ENCODE data around the gene NEDD4L. TPM values are rescaled to one million over a fixed set of nuclear protein-coding genes. Genes with fewer than 3 reads are reported as not detected.
A peak's percentile ranks its signal among the peaks of the same experiment; 100 is the strongest.
"Not testable (repeated sequence)": the region's sequence is repeated elsewhere in the genome, so short reads cannot be mapped to it uniquely, and the experiment has no call there.

The NEDD4L gene
- polyA plus RNA-seq, 3 donors: 117 to 129 (median 122) TPM

DNA sequence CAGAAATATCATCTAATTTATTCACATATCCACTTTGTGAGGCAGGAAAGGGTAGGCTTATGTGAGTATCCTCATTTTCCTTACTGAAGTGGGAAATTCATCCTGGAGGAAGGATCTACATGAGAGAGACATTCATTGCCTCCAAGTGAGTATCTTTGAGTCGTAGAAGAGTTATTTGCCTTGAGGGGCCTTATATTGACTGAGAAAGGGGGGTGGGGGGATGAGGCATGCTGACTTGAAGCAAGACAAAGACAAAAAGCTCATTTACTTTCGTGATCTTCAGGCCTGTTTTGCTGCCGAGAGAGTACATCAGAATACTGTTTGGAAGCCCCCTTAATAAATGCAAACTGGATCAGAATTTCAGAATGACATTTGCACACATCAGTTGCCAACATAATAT, 17.6 kb upstream of the NEDD4L start:
- no peak for DNase-seq (ENCODE audit: low read depth in 3 of 3, low spot score in 2 of 3)

DNA sequence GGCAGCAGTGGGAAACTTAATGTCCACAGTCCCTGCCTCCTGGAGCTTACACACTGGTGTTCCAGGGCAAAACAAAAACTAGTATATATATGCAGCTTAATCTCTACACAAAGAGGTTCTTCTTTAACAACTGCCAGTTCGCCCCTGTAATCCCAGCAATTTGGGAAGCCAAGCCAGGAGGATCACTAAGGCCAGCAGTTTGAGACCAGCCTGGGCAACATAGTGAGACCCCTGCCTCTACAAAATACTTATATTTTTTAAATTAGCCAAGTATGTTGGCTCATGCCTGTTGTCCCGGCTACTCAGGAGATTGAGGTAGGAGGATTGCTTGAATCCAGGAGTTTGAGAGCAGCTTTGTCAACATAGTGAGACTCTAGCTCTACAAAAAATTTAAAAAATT, 17.2 kb upstream of the NEDD4L start:
- no peak for DNase-seq (ENCODE audit: low read depth in 3 of 3, low spot score in 2 of 3)

- no peak for DNase-seq (ENCODE audit: low read depth in 3 of 3, low spot score in 2 of 3)
These were observed 16.7 kb upstream of the NEDD4L start for GRCh38 chr18:58027341-58027740.

DNA sequence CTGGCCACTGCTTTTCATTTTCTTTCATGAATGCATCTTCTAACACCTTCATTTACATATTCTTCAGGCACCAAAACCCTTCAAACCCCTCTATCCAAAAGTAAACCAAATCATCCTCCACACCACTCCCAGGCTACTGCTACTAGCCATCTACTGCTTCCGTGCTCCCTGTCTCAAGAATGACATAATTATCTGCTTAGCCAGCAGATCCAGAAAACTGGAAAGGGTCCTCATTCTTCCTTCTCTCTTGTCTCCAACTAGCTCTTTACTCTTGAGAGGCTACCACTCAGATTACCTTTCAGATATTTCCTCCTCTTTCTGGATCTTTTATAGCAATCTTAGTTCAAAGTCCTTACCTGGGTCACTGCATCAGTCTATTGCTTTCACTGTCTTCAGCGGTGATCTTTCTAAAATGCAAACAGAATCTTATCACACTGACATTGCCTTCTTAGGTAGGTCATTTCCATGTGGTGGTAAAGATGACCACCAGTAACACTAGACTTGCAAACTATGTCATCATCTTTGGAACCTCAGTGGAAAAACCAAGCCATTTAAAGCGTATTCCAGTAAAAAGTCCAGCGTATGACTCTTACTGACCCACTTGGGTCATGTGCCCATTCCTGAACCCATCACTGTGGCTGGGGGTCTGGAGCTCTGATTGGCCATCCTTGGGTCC, 15.8 kb upstream of the NEDD4L start:
- no peak for DNase-seq (ENCODE audit: low read depth in 3 of 3, low spot score in 2 of 3)

DNA sequence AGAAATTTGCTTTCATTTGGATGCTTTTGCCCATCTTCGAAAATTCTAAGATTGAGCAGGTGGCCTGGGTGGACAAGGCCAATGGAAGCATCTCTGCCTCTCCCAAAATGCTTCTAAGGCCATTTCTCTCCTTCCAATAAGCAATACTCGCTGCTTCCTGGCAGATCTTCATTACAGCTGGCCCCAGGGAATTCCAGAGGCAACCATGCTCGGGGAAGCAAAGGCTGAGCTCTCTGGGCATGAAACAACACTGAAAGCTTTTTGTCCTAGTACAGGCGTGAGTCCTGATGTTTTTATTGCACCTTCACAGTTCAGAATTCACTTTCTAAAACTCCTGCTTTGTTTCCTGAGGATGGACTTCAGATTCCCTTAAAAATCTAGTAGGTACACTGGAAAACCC, 11.8 kb upstream of the NEDD4L start:
- DNase-seq (ENCODE audit: low read depth in 3 of 3, low spot score in 2 of 3): no peak

GRCh38 chr18:58033216-58033615, 10.8 kb upstream of the NEDD4L start:
- no peak for DNase-seq (ENCODE audit: low read depth in 3 of 3, low spot score in 2 of 3)

GRCh38 chr18:58034370-58034769, 9.7 kb upstream of the NEDD4L start:
- DNase-seq (ENCODE audit: low read depth in 3 of 3, low spot score in 2 of 3): no peak

GRCh38 chr18:58037163-58037562, 6.9 kb upstream of the NEDD4L start:
- no peak for DNase-seq (ENCODE audit: low read depth in 3 of 3, low spot score in 2 of 3)

- no peak for DNase-seq (ENCODE audit: low read depth in 3 of 3, low spot score in 2 of 3)
These were observed 6.0 kb upstream of the NEDD4L start for GRCh38 chr18:58038063-58038462.

GRCh38 chr18:58041633-58042032, 2.4 kb upstream of the NEDD4L start:
- DNase-seq (ENCODE audit: low read depth in 3 of 3, low spot score in 2 of 3): no peak

DNA sequence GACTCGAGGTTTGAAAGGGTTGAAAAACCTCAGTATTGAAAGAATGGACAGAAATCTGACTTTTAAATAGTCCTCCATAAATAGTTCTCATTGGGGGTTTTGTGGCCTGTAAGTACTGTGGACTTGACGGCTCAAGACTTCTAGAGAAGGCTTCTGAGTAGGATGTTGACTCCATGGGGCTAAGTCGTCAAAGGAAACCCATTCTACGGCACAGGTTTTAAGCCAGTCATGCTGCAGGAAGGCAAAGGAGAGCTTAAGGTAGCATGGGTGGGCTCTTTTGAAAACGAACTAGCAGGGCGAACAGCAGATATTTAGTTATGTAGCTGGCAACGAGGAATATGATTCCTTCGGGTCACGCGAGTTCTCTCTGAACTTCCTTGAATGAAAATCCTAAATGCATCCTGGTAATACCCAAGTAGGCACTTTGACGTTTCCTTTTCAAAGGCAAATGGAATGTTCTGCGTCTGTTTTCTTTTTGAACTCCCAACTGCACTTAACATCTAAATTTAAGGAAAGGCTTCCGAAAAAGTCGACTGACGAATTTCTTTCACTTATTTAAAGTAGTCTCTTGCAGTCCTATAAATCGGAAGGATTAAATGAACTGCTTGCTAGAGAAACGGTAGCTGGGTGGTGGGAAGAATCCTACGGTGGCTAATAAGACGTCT, 1.1 kb upstream of the NEDD4L start:
- no peak for DNase-seq (ENCODE audit: low read depth in 3 of 3, low spot score in 2 of 3)

- DNase-seq (ENCODE audit: low read depth in 3 of 3, low spot score in 2 of 3): peak in 1 of 3 donors; percentile 24
These were observed 580 bp downstream of the NEDD4L start for GRCh38 chr18:58044370-58045241.

DNA sequence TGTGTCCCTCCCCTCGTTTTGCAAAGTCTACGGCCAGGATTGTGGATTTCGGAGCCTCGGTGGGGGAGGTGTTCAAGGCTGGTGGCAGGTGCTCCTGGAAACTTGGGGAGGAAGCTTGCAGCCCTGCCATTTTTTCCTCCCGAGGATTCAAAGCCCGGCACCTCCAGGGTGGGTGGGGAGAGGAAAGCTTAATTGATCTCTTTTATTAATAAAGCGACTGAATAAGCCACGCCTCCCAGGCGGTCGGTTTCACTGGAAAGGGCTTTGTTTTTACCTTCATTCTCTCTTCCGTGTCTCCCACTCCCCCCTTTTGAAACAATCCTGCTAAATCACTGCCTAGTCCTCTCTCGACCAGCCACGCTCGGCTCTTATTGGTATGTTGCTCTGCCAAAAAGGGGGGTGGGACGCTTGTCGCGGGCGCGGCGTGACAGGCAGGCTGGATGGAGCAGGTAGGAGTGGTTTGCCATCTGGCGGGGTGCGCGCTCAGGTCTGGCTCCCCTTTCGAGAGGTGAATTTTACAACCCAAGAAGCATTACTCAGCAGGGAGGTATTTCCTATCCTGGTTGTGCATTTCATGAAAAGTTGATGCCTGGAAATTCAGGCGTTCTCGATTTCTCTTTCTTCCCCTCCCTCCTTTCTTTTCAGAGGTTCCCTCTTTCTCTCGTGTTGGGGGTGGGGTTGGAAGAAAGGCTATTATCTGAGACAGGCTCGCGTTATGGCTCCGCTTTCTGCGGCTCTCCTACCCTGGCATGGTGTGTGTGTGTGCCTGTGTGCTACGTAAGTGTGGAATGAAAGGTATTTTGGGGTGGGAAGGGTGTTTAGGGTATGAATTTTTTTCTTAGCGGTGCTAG, 1.4 kb downstream of the NEDD4L start:
- DNase-seq (ENCODE audit: low read depth in 3 of 3, low spot score in 2 of 3): peak in 1 of 3 donors; percentile 54

GRCh38 chr18:58046093-58046793, 2.2 kb downstream of the NEDD4L start:
- no peak for DNase-seq (ENCODE audit: low read depth in 3 of 3, low spot score in 2 of 3)

DNA sequence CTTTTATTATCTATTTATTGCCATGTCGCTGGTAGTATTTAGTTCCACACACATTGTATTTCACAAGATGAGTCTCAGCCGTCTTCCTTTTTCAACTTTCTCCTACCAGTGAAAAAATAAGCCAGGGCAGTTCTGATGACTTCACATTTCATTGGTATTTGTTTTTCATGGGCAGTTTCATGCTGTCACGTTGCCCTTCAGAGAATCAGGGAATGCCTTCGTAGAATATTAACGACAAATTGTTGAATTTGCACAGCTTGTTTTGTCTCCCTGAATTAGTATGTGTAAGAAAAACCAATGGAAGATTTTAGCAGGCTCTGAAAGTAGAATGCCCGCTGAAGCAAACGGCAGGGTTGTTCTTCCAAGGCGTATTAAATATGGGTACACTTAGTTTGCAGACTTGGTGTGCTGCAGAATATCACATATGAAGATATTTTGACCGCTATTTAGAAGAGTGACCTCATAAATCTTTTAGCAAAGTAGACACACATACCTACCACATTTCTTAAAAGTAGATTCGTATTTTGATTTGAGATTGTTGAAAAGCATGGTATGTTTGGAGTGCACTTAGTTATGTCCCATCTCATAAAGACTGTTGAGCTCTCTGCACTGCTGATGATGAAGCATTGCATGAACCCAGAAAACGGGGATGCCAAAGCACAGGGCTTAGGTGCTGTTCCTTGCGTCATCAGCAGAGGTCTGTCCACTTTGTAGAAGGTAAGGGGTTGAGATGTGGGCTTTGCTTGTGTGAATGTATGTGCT, 2.9 kb downstream of the NEDD4L start:
- no peak for DNase-seq (ENCODE audit: low read depth in 3 of 3, low spot score in 2 of 3)

GRCh38 chr18:58047556-58047882, 3.5 kb downstream of the NEDD4L start:
- no peak for DNase-seq (ENCODE audit: low read depth in 3 of 3, low spot score in 2 of 3)

- no peak for DNase-seq (ENCODE audit: low read depth in 3 of 3, low spot score in 2 of 3)
These were observed 4.1 kb downstream of the NEDD4L start for GRCh38 chr18:58048081-58048642.

DNA sequence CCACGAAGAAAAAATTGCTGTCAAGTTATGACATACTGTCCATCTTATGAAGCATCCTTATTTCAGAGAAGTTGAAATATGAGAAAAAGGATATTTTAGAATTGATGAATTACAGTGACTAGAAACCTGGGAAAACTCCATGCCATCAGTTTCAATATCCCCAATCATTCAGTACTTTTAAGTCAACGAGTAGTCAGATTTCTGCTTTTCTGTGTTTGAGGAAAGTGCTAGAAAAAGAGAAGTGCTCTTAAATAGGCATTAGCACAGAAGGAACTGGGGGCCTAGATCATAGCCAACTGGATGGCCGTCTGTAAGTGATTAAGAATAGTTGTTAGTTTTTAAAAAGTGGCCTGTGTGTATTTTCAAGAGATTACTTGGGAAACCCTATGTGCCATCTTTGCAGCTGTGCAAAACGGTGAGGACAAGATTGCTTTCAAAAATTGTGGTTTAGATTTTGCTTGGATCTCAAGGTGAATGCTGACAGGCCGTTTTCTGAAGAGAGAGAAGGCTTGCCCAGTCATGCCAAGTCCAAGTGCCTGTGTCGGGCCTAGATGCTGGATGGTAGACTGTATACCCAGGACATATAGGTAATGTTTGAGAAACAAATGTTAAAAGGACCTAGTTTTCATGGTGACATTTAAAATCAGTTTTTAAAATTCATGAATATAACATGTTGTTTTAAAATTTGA, 5.1 kb downstream of the NEDD4L start:
- no peak for DNase-seq (ENCODE audit: low read depth in 3 of 3, low spot score in 2 of 3)

DNA sequence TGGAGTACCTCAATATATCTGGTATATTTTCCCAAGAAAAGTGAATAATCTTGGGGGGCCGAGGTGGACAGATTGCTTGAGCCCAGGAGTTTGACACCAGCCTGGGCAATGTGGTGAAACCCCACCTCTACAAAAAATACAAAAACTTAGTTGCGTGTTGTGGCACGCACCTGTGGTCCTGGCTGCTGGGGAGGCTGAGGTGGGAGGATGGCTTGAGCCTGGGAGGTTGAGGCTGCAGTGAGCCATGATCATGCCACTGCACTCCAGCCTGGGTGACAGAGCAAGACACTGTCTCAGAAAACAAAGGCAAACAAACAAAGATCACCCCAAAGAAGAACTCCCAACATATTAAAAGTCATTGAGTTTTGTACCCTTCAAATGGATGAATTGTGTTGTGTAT, 6.9 kb downstream of the NEDD4L start:
- DNase-seq (ENCODE audit: low read depth in 3 of 3, low spot score in 2 of 3): not testable (repeated sequence)

Measured in right renal cortex interstitium (tissue), 3 donors.